SU-DHL-6 (cell line): ENCODE data around the gene CCDC182.

Experiments used
- CTCF ChIP-seq: fragments of 200-600 bp; sonication (generic); IDR thresholded peaks from one replicate; pipeline ENCODE4 v1.5.1; 2017; ENCODE audit warnings: antibody characterized with exemption, mild to moderate bottlenecking, low read length, moderate library complexity; ENCODE audit not compliant: insufficient read depth, poor library complexity, severe bottlenecking
- EZH2phosphoT487 ChIP-seq: fragments of 200-600 bp; sonication (generic), shearing (Covaris generic); conservative IDR thresholded peaks from 2 replicates; pipeline ENCODE4 v1.6.1; 2018; ENCODE audit warnings: mild to moderate bottlenecking, antibody characterized with exemption, low read length, moderate library complexity, mixed read lengths

- TF ChIP-seq CTCF = no peak
- TF ChIP-seq EZH2phosphoT487 = no peak
Measured at GRCh38 chr17:57756951-57757350, 11.9 kb upstream of the CCDC182 start.
